ENCODE results near the gene DUSP16.
"Not testable (repeated sequence)": the region's sequence is repeated elsewhere in the genome, so short reads cannot be mapped to it uniquely, and the experiment has no call there.

The DUSP16 gene

DNA sequence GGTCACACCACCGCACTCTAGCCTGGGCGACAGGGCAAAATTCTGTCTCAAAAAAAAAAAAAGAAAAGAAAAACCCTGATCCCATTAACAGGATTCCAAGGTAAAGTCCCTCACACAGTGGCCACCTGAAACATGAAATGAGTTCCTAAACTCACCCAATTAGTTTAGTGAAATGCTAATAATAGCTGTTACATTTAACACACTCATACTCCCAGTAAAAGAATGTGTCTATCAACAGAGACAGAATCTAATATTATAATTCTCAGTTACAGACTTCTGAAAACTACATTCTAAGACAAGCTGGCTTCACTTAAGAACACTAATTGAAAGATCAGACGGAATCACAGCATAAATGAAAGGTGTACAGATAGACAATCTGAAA, 44.2 kb downstream of the DUSP16 start:
- DNase-seq = no peak

DNA sequence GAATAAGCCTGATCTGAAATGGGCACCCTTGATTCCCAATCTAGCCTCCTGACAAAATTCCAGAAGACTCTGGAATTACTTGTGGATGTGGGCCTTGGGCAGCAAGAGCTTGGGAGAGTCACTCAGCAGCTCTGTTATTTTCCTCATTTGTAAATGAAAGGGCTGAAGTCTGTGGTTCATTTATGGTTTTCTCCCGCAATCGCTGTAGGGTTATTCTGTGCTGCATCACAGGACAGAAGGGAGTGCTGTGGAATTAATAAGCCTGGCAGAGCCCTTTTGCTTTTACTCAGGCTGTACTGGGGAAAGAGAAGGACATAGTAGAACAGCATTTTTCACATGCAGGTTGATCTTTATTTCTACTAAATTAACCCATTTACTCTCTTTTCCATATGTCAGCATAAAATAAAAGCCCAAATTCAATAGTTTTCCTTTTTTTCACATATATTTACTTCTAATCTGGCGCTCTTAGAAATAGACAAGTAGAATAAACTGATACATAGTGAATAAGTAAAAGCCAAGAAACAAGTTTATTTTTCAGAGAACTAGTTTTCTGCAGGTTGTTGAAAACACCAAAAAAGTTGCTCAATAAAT, 49.2 kb downstream of the DUSP16 start:
- no peak for DNase-seq

DNA sequence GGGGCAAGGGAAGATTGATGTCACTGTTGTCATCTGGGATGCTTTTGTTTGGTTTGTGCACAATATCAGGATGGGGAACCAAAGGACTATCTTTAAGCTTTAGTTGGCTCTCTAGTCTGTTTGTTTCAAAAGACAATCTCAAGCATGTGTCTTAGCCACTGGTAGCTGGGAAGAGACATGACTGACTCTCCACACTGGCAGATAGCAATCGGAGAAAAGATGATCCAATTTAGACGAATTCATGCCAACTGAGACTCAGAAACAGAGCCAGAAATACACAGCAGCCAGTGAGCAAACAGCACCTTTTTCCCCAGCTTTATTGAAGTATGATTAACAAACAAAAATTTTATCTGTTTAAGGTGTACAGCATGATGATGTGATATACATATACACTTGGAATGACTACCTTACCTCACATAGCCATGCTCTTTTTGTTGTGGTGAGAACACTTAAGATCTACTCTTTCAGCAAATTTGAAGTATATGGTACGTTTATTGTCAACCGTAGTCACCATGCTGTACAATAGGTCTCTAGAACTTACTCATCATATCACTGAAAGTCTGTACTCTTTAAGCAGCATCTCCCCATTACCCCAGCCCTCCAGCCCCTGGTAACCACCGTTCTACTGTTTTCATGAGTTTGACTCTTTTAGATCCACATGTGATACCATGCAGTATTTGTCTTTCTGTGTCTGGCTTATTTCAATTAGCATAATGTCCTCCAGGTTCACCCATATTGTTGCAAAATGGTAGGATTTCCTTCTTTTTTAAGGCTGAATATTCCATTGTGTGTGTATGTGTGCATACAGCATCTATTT, 50.6 kb downstream of the DUSP16 start:
- DNase-seq = peak; percentile 58

DNA sequence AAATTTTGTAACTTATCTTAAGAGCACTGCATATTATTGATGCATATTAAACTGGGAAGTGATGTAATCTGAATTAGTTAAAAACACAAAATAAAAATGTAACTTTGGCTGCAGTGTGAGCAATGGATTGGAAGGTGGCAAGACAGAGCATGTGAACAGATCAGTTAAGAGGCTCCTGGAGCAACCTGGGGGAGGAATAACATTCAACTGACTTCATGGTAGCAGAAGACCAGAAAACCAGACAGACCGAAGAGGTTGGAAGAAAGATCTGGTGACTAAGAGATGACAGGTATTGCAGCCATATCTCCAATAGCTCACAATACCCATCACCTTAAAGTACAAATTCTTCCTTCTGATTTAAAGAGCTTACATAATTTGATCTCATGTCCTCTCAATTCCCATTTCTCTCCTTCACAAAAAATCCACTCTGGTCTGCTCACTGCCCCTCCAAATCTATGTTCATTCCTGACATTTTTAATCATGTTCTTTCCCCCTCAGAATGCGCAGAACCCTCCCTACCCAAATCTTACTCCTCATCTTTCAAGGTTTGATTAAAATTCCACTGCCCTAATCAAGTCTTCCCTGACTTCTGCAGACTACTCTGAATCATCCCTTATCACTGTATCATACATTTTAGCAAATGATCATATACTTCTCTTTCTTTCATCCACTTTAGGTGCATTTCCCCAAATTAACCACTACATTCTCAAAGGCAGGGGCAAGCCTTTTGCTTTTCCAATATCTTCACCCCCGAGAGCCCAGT, 51.5 kb downstream of the DUSP16 start:
- no peak for DNase-seq

DNA sequence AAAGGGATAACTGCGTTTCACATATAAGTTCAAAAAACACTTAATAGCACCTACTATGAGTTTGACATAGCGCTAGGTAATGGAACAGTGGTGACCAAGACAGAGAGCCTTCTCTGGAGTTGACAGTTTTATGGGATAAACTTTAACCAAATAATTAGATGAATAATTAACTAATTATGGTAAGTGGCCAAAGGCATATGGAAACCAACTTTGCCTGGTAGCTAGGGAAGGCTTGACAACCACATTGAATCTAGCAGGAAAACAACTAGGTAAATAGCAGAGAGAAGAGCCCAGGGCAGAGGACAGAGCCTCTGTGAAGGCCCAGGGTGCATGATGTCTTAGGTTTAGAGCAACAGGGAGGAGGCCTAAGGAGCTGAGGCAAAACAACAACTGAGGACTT, 52.1 kb downstream of the DUSP16 start:
- no peak for DNase-seq

DNA sequence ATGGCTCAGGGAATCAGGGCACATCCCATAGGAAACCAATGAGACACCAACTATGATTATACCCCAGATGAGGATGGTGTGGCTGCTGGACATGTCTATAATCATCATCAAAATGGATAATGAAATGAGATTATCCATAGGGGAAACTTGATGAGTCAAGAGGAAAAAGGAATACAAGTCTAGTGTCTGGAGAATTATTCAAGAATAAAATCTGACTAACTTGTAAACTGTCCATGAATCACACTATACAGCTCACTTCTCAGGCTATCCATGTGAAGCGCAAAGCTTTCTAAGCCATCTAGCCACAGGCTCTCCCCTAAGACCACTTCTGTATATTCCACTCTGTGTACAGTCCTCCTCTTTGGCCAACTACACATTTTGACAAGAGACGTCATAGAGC, 52.5 kb downstream of the DUSP16 start:
- no peak for DNase-seq

DNA sequence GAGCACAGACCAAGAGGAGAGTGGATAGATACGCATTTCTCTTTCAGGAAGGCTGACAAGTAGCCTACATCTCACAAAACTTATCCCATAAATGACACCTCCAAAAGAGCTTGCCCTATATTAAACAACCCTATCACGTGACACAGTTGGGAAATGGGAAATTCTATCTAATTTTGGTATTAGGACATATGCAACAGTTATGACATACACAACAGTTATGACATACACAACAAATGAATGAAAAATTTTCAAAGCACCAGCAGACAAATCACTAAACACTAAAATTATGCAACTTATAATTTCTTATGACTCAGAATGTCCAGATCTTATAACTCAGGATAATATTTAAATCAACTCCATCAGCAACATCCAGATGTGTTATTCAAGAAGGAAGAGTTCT, 54.1 kb downstream of the DUSP16 start:
- DNase-seq = no peak

DNA sequence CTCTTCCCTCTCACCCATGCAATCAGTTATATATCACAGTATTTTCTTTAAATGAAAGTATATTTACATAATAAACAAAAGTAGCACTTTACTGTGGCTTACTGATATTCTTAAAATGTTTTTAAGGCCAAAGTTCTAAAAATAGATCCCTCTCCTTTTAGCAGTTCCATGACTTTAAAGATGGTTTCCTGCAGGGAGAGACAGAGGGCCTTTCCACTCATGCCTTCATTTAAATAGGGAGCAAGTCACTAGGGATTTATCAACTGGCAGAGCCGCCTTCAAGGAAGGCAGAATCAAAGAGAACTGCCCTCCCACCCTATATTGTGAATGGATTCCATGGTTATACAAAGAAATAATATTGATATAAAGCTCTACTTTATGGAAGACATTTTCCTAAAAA, 55.5 kb downstream of the DUSP16 start:
- DNase-seq = no peak

DNA sequence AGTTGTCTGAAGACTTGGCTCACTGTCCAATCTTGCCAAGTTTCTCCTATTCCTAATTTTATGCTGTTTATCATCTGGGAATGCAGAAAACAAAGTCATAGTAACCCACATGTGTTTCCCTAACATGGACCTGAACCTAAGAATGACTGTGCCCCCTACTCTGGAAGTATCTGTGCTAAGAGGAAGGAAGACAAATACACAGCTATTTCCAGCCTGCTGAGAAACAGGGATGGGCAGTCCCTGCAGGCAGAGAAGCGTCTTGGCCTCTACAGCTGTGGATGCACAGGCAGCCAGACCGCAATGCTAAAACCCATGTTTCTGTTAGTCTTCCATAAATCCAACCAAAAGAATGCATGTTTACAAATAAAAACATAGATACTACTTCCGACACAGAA, 56.2 kb downstream of the DUSP16 start:
- DNase-seq = no peak

DNA sequence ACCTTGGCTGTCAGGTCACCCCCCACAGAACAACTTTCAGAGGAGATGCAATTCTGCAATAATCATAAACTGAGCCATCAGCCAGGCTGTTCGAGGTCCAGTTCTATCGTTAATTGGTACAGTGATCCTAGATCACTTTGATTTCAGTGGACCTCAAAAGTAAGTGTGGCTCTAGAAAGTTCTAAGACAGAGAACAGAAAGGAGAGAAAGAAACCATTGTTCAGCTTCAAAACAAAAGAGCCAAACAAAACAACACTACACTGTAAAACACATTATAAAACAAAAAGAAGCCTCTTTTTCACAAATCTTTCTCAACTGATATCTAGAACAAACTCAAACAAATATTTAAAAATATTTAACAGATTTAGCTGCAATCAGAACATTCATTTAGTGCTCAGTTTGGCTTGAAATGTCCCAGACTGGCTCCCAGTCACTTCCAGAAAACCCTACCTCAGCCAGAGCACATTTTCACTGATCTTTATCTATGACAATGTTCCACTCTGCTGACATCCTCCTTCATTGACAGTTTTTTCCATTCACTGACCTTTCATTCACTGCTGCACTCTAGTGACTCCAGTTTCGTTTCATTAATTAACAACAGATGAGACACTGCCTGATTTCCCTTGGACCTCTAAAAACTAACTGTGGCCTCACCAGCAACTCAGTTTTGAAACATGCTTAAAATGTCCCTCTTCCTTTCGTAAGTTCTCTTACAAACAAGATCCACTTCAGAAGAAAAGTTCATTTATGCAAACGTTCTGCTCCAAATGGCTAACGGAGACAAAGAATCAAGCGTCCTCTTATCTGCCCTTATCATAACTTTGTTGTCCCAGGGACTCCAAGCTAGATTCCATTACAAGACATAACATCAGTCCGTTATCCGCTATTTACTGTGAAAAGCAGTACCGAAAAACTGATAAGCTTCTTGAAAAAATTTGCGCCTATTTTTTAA, 56.8 kb downstream of the DUSP16 start:
- DNase-seq = peak; percentile 76

DNA sequence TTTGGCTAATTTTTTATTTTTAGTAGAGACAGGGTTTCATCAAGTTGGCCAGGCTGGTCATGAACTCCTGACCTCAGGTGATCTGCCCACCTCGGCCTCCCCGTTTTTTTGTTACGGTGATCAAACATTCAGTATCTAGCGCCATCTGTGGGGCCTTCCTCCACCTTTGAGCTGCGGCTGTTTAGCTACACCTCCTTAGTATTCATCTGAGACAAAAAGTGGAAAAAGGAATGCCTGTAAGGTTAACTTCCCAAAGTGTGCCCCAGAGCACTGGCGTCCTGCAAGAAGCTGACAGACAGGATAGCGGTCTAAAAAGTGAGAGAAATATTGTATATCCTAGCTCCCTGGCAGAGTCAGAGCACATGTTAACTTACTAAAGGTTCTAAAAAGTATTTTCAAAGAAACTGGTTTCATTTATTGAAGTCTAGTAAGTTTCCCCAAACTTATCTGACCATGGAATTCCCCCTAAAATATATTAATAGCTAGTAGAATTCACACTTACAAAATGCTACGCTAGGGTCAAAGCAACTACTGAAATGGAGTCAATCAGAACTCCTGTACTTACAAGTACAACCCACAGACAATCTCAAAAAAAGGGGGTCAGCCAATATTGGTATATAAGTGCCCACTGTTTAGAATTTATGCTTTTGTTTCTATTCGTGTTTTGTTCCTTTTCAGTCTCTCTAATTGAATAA, 59.1 kb downstream of the DUSP16 start:
- peak; percentile 67 for DNase-seq

DNA sequence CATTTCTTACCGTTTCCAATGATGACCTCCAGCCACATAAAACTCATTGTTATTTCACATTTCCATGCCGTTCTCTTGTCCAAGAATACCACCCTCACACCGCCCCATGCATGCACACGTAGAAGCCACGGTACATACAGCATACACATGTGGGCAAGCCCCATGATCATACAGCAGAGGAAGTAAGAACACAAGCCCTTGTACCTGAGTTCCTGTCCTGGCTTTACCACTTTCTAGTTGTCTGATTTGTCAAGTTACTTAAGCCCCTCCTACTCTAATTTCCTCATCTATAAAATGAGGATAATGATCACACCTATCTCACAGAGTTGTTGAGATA, 59.9 kb downstream of the DUSP16 start:
- DNase-seq = no peak

DNA sequence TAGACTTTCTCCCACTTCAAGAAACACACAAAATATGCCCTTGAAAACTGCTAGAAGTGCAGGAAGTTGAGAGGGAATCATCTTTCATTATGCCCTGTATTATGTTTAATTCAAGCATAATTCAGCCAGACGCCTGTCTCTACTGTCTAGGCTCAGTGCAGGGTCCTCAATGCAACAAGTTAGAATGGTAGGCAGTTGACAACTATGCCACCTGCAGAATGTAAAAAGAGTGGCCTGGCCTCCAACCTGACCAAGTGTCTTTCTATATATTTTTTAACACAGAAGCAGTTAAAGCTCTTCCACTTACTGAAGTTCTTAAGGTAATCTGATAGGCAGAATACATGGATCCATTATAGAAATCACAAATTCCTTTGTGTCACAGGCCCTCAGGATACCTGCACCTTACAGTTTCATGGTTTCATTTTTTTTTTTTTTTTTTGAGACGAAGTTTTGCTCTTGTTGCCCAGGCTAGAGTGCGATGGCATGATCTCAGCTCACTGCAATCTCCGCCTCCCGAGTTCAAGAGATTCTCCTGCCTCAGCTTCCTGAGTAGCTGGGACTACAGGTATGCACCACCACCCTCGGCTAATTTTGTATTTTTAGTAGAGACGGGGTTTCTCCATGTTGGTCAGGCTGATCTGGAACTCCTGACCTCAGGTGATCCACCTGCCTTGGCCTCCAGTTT, 60.4 kb downstream of the DUSP16 start:
- not testable (repeated sequence) for DNase-seq

DNA sequence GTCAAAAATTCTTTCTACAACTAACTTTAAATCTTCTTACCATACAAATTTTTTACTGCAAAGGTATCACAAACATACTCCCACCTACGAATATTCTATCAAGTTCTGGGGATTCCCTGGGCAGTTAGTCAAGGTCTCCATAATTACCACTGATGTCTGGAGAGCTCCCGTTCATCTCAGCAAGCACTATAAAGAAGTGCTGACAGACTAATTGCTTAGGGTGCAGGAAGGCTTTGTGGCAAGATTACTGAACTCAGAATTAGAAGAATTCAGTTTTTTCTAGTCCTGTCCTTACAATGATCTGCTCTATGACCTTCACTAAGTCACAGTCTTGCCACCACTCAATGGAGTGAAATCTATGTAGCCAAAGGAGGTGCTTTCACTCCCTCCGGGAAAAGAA, 61.5 kb downstream of the DUSP16 start:
- DNase-seq = no peak

DNA sequence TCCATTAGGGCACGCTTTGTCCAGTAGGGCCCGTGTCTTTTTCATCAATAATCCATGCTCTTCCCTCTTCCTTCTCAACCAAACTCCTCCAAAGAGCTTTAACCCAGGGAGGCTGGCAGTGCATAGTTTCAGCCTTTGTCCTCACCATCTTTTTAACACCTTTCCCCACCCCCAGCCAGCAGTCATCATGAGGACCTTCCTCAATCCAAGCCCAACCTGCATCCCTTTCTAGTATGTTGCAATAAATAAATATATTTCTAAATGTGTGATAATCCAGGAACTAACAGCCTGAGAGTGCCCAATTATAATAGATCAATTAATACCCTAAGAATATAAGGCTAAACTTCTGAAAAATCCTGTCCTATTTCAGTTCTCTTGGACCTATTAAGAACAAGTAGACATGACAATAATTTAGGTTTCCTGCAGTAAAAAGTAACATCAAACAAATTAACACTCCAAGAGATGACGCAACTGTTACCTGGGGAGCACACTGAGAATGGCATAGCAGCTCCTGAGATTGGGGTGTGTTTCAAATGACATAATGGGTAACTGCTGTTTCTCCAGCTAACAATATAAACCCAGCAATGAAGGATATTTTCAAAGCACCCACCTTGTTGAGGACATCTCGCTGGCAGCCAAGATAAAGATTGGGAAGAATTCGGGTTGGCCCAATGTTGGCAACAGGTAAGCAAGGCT, 62.6 kb downstream of the DUSP16 start:
- no peak for DNase-seq

DNA sequence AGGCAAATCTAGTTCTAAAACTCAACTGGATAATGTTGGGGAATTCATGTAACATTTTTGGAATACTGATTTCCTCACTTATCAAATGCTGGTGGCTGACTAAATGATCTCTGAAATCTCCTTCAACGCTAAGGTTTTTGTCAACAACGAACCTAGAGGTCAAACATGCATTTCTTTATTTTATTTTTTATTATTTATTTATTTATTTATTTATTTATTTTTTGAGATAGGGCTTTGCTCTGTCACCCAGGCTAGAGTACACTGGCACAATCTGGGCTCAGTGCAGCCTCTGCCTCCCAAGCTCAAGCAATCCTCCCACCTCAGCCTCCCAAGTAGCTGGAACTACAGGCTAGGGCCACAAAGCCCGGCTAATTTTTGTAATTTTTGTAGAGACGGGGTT, 64.5 kb downstream of the DUSP16 start:
- DNase-seq = no peak

DNA sequence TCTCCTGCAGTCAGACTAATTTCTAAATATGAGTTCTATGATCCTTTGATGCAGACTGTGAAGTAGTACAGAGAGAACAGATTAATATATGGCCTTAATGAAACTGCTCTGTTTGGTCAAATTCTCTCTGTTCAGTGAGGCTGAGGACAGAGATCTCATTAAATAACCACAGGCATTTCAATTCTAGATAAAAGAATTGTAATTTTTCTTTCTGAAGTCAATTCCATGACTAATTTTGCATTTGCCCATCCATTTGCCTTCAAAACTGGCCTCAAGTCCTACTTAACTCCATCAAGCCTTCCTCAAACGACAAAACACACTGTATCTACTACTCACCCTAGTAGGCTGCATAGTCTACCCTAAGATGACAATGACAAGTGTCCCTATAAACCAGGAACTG, 67.1 kb downstream of the DUSP16 start:
- DNase-seq = no peak

DNA sequence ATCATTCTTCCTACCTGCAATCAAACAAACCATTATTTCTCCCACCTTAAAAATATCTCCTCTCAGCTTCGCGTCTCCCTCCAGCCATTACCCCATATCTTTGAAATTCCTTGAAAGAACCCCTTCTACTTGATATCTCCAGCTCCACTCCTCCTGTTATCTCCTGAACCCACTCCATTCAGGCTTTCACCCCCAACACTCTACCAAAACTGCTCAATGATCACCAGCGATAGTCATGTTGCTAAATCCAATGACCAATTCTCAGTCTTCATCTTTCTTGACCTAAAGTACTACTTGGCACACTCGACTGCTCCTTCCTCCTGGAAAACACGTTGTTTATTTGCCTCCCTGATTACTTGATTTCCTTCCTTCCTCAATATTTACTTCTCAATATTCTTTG, 70.1 kb downstream of the DUSP16 start:
- DNase-seq = no peak

DNA sequence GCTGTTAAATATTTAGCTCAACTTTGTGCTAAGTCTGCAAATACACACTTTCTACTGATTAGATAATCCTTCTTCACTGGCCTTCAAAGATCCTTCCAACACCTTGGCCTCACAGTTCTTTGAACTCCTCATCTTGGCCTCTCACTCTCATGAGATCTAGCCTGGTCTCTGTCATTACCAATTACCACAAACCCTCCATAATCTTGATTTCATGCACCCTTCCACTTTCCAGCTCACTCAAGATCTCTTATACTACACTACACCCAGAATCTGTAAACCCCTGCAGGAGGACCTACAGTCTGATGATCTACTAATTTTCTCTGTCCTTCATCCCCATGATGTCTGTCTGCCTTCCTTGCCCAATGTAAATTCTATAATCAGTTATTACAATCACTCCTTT, 71.1 kb downstream of the DUSP16 start:
- DNase-seq = peak; percentile 46

DNA sequence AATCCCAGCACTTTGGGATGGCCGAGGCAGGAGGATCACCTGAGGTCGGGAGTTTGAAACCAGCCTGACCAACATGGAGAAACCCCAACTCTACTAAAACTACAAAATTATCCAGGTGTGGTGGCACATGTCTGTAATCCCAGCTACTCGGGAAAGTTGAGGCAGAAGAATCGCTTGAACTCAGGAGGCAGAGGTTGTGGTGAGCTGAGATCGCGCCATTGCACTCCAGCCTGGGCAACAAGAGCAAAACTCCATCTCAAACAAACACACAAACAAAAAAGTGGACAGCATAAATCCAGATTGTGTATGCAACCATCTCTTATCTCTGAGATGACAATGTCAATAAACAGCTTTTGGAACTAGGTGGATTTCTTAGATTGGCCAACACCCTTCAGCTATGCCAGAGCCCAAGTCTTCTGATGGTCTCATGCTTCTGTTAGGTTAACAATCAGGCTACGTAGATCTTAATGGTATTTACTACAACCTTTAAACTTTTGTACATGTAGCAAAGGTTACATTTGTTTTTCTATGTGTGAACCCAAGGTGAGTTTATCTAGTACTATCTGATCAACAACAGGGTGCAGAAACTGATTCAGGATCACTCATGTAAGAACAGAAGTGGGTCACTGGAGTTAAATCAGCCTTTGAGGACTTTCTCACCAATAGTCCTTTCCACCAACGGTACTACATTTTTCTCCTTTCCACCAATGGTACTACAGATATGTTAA, 73.7 kb downstream of the DUSP16 start:
- DNase-seq = peak; percentile 58
